CD4-positive, alpha-beta T cell (primary cell): Measurements from ENCODE around the gene ATXN1L. TPM values are rescaled to one million over a fixed set of nuclear protein-coding genes. Genes with fewer than 3 reads are reported as not detected.

ENCODE experiments used
- ATAC-seq: fragments of 200-7000 bp; cut with Tn5 transposase; one replicate; pipeline ENCODE4 v1.10.0; 2022; ENCODE audit warnings: mild to moderate bottlenecking; ENCODE audit not compliant: poor library complexity
- CTCF ChIA-PET: fragments of 350-600 bp; sonication (Branson Sonifier 250); formaldehyde crosslinking; loops from one replicate; lab custom pipeline; 2021; ENCODE audit warnings: antibody characterized with exemption, inconsistent platforms; lab: Charles Lee
- POLR2A ChIA-PET: fragments of 350-600 bp; sonication (Branson Sonifier 250); formaldehyde crosslinking; loops from one replicate; lab custom pipeline; 2021; ENCODE audit warnings: antibody characterized with exemption, inconsistent platforms; lab: Charles Lee
- DNase-seq, 14 experiments: peaks; one replicate each; pipeline ENCODE4 v3.0.0-alpha.2; 2013 to 2020; ENCODE audit warnings: mixed read lengths in 2 of 14
- H3K27ac ChIP-seq, 2 donors: one replicate each; pipeline versions ENCODE4 v1.5.1 to v1.7.0; 2013; ENCODE audit warnings: low read length in 2 of 2, low read depth in 1 of 2, mild to moderate bottlenecking in 1 of 2
- H3K27me3 ChIP-seq, 2 experiments: 1 replicate in 1 of 2; 2 replicates in 1 of 2; pipeline versions ENCODE4 v1.6.1 to v1.7.0; 2013; ENCODE audit warnings: low read length in 2 of 2, control low read depth in 1 of 2, mild to moderate bottlenecking in 1 of 2, moderate library complexity in 1 of 2; ENCODE audit not compliant: insufficient read depth in 2 of 2, control insufficient read depth in 1 of 2
- H3K36me3 ChIP-seq: one replicate; pipeline ENCODE4 v1.6.1; 2013; ENCODE audit warnings: low read length, control low read depth; ENCODE audit not compliant: insufficient read depth
- H3K4me1 ChIP-seq: one replicate; pipeline ENCODE4 v1.6.1; 2013; ENCODE audit warnings: low read length, control low read depth; ENCODE audit not compliant: insufficient read depth
- H3K4me3 ChIP-seq: one replicate; pipeline ENCODE4 v1.5.1; 2013; ENCODE audit warnings: mild to moderate bottlenecking, low read length, moderate library complexity
- H3K9me3 ChIP-seq, 2 experiments: 1 replicate in 1 of 2; 2 replicates in 1 of 2; pipeline versions ENCODE4 v1.6.1 to v1.7.0; 2013; ENCODE audit warnings: low read length in 2 of 2, mild to moderate bottlenecking in 2 of 2, control low read depth in 1 of 2, moderate library complexity in 1 of 2; ENCODE audit not compliant: control insufficient read depth in 1 of 2, insufficient read depth in 1 of 2
- H3K27ac Mint-ChIP-seq: one replicate; pipeline ENCODE4 v1.8.0; 2020; ENCODE audit warnings: mixed read lengths
- H3K27me3 Mint-ChIP-seq: one replicate; pipeline ENCODE4 v1.8.0; 2021; ENCODE audit warnings: mixed read lengths
- H3K36me3 Mint-ChIP-seq: one replicate; pipeline ENCODE4 v1.8.0; 2021; ENCODE audit warnings: low read depth, mixed read lengths
- H3K4me1 Mint-ChIP-seq: one replicate; pipeline ENCODE4 v1.8.0; 2021; ENCODE audit warnings: low read depth, mixed read lengths
- H3K4me3 Mint-ChIP-seq: one replicate; pipeline ENCODE4 v1.8.0; 2020; ENCODE audit warnings: mild to moderate bottlenecking, mixed read lengths
- H3K9me3 Mint-ChIP-seq: one replicate; pipeline ENCODE4 v1.8.0; 2020; ENCODE audit warnings: mixed read lengths
- intact Hi-C, 2 experiments: fragments of 100-400 bp; cut with DNase I in 1 of 2; cut with micrococcal nuclease in 1 of 2; formaldehyde crosslinking; loops; one replicate each; pipeline versions ENCODE4 v1.15.1 to v1.9.0; 2023 to 2025; cut with DNase I, micrococcal nuclease
- total RNA-seq, 174 experiments: library from RNA in 2 of 174; stranded (reverse) in 2 of 174; gene quantifications; one replicate each; pipeline ENCODE4 v1.2.3 and lab custom pipeline; 2021 to 2026
- TF ChIP-seq, protein P1 (sequence below): fragments of 200-600 bp; IDR thresholded peaks from one replicate; pipeline ENCODE4 v1.8.0; 2022; ENCODE audit warnings: antibody characterized with exemption, mild to moderate bottlenecking

ATXN1L gene
- total RNA-seq, 2 experiments from 2014 or later: 61.0 to 61.1 TPM

DNA sequence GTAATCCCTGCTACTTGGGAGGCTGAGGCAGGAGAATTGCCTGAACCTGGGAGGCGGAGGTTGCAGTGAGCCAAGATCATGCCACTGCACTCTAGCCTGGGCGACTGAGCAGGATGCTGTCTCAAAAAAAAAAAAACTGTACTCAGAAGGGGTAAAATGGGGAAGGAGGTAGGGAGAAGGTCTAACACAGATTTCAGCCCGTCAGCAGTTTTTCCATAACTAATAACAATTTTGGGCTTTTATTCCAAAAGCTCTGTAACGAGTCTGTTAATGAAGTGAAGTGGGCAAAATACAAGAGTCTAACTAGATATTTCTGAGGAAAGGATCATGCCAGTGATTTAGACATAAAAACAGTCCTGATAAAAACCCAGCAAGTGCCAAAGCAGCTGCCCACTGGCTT lies 27.4 kb downstream of the ATXN1L start:
- DNase-seq: no peak
- Histone ChIP-seq H3K27ac (no peak overlapping the region), H3K4me3 (no peak overlapping the region), H3K4me1 (peaks cover 14% of the 10 kb centered on the region), H3K36me3 (peaks cover 21% of the 10 kb centered on the region), H3K9me3 (no peaks in the 10 kb centered on the region), H3K27me3 (no peaks in the 10 kb centered on the region)
- H3K36me3 Mint-ChIP-seq: peaks cover 54% of the 10 kb centered on the region
- ChIA-PET POLR2A (interaction anchor here (0.6 to 2.5 kb wide), 2 partner anchors 10 to 35 kb away, joined by 4 to 31 read pairs; partner anchors contain the start of gene ZNF821), CTCF (interaction anchor here (1.2 to 2.2 kb wide), 2 partner anchors 8 to 9 kb away, joined by 5 to 10 read pairs; no protein-coding TSS in a partner anchor)
- H3K27me3 Mint-ChIP-seq: no peaks in the 10 kb centered on the region
- H3K9me3 Mint-ChIP-seq: no peaks in the 10 kb centered on the region
- H3K27ac Mint-ChIP-seq: peak overlapping the region; percentile 80
- H3K4me3 Mint-ChIP-seq: peak overlapping the region; percentile 42
- intact Hi-C loops: no loop called here
- peaks cover 29% of the 10 kb centered on the region for H3K4me1 Mint-ChIP-seq
- ATAC-seq: no peak
- TF ChIP-seq, protein P1, sequence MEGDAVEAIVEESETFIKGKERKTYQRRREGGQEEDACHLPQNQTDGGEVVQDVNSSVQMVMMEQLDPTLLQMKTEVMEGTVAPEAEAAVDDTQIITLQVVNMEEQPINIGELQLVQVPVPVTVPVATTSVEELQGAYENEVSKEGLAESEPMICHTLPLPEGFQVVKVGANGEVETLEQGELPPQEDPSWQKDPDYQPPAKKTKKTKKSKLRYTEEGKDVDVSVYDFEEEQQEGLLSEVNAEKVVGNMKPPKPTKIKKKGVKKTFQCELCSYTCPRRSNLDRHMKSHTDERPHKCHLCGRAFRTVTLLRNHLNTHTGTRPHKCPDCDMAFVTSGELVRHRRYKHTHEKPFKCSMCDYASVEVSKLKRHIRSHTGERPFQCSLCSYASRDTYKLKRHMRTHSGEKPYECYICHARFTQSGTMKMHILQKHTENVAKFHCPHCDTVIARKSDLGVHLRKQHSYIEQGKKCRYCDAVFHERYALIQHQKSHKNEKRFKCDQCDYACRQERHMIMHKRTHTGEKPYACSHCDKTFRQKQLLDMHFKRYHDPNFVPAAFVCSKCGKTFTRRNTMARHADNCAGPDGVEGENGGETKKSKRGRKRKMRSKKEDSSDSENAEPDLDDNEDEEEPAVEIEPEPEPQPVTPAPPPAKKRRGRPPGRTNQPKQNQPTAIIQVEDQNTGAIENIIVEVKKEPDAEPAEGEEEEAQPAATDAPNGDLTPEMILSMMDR: no peak

DNA sequence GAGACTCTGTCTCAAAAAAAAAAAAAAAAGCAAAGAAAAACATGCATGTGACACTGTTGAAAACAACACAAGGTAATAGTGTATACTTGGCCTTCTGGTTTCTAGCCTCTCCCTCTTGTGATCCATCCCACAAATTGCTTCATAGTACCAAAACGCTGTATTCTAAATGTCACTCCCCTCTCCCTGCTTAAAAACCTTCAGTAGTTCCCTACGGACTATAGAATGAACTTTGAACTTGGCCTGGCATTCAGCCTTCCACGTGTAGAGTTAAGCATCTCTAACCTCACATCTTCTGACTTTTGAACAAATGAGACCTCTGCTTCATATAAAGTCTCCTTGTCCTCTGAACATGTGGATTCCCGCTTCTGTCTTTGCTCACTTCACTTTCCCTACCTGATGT lies 33.1 kb downstream of the ATXN1L start:
- ChIA-PET POLR2A (no interaction called here), CTCF (interaction anchor here (0.9 kb wide), 1 partner anchor 12 kb away, joined by 4 read pairs; no protein-coding TSS in a partner anchor)
- Histone ChIP-seq H3K4me1 (peaks cover 32% of the 10 kb centered on the region), H3K36me3 (peaks cover 20% of the 10 kb centered on the region), H3K4me3 (no peak overlapping the region), H3K27me3 (no peaks in the 10 kb centered on the region), H3K27ac (no peak overlapping the region), H3K9me3 (no peaks in the 10 kb centered on the region)
- Mint-ChIP-seq H3K4me3 (no peak overlapping the region), H3K9me3 (no peaks in the 10 kb centered on the region), H3K27me3 (no peaks in the 10 kb centered on the region), H3K27ac (no peak overlapping the region), H3K36me3 (peaks cover 53% of the 10 kb centered on the region), H3K4me1 (peaks cover 48% of the 10 kb centered on the region)
- intact Hi-C loops: no loop called here
- ATAC-seq (no peak), DNase-seq (no peak)
- TF ChIP-seq, protein P1: no peak

DNA sequence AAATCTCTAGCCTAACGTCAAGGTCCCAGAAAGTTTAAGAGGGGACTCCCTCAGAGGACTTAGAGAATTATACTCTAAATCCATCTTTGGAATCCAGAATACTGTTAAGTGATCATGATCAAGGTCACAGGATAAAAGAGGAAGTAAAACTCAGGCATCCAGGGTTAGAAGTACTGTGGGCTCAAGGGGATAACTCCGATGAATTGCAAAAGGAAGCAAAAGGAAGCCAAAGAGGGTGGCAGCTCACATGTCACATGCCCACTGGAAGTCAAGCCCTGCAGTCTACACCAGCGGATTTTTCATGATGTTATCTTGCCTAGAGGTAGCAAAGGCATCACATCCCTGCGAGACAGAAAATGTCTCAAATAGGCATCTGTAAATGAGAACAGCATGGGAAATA lies 34.4 kb downstream of the ATXN1L start:
- Mint-ChIP-seq H3K9me3 (no peaks in the 10 kb centered on the region), H3K4me3 (peak overlapping the region; percentile 67), H3K4me1 (peaks cover 58% of the 10 kb centered on the region), H3K27ac (peak overlapping the region; percentile 91), H3K36me3 (peaks cover 49% of the 10 kb centered on the region), H3K27me3 (no peaks in the 10 kb centered on the region)
- intact Hi-C loops: loop anchor here (2.0 to 5.0 kb wide), 6 partner anchors 15 to 158 kb away; partner anchors contain the start of genes AP1G1 (in 1 of the 2), ATXN1L (in 1 of the 2), DHODH (in 1 of the 2) and IST1 (in 1 of the 2)
- DNase-seq: no peak
- no peaks in the 10 kb centered on the region for H3K9me3 ChIP-seq
- H3K36me3 ChIP-seq: peaks cover 17% of the 10 kb centered on the region
- no peak overlapping the region for H3K4me3 ChIP-seq
- peaks cover 41% of the 10 kb centered on the region for H3K4me1 ChIP-seq
- TF ChIP-seq, protein P1: no peak
- CTCF ChIA-PET: interaction anchor here (0.7 to 5.4 kb wide), 2 partner anchors 14 to 23 kb away, joined by 3 to 35 read pairs; no protein-coding TSS in a partner anchor
- POLR2A ChIA-PET: interaction anchor here (0.9 to 6.5 kb wide), 7 partner anchors 14 to 71 kb away, joined by 3 to 219 read pairs (median 19); partner anchors contain the start of genes AP1G1 and IST1
- no peaks in the 10 kb centered on the region for H3K27me3 ChIP-seq
- no peak overlapping the region for H3K27ac ChIP-seq
- ATAC-seq: no peak
